ENCODE data around the gene RHEX.
"Not testable (repeated sequence)": the region's sequence is repeated elsewhere in the genome, so short reads cannot be mapped to it uniquely, and the experiment has no call there.

- not testable (repeated sequence) for TF ChIP-seq POLR2A, CTCF, EP300 (IDR thresholded peaks at IDR 0.05)
Measured at GRCh38 chr1:206052919-206053610, at the start of gene RHEX.

All from ovary (tissue), 3 donors.